GM12874 (cell line): Measurements from ENCODE around the gene NBPF4.
"Not testable (repeated sequence)": the region's sequence is repeated elsewhere in the genome, so short reads cannot be mapped to it uniquely, and the experiment has no call there.

Source experiments
- TF ChIP-seq, protein P1 (sequence below): IDR thresholded peaks from 2 replicates; pipeline ENCODE4 v1.5.1; 2011; ENCODE audit warnings: low read depth, mild to moderate bottlenecking, control low read depth, low read length, moderate library complexity; ENCODE audit not compliant: insufficient read depth

Gene NBPF4, protein sequence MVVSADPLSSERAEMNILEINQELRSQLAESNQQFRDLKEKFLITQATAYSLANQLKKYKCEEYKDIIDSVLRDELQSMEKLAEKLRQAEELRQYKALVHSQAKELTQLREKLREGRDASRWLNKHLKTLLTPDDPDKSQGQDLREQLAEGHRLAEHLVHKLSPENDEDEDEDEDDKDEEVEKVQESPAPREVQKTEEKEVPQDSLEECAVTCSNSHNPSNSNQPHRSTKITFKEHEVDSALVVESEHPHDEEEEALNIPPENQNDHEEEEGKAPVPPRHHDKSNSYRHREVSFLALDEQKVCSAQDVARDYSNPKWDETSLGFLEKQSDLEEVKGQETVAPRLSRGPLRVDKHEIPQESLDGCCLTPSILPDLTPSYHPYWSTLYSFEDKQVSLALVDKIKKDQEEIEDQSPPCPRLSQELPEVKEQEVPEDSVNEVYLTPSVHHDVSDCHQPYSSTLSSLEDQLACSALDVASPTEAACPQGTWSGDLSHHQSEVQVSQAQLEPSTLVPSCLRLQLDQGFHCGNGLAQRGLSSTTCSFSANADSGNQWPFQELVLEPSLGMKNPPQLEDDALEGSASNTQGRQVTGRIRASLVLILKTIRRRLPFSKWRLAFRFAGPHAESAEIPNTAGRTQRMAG

DNA sequence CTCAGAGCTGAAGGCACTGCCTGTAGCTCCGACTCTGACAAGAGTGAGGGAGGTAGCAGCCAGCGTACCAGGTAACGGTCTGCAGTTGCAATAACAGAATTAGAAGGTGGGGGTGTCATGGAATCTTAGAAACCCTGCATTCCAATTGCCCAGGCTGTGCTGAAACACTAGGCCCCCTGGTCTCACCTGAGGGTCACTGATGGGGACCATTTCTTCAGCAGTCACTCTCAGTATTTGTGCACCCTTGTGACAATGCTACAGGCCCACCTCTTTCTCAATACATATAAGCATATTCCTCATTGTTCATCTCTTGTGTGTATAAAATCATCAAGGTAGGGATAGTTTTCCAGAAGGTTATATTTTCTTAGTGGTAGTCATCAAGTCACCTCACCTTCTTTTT lies at the start of gene NBPF4:
NBPF4 (minus strand) TSS at position 101 of the 400 bp plus-strand sequence. CDS start 315 bp downstream, outside the sequence.
- TF ChIP-seq, protein P1, sequence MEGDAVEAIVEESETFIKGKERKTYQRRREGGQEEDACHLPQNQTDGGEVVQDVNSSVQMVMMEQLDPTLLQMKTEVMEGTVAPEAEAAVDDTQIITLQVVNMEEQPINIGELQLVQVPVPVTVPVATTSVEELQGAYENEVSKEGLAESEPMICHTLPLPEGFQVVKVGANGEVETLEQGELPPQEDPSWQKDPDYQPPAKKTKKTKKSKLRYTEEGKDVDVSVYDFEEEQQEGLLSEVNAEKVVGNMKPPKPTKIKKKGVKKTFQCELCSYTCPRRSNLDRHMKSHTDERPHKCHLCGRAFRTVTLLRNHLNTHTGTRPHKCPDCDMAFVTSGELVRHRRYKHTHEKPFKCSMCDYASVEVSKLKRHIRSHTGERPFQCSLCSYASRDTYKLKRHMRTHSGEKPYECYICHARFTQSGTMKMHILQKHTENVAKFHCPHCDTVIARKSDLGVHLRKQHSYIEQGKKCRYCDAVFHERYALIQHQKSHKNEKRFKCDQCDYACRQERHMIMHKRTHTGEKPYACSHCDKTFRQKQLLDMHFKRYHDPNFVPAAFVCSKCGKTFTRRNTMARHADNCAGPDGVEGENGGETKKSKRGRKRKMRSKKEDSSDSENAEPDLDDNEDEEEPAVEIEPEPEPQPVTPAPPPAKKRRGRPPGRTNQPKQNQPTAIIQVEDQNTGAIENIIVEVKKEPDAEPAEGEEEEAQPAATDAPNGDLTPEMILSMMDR, result not testable (repeated sequence)

DNA sequence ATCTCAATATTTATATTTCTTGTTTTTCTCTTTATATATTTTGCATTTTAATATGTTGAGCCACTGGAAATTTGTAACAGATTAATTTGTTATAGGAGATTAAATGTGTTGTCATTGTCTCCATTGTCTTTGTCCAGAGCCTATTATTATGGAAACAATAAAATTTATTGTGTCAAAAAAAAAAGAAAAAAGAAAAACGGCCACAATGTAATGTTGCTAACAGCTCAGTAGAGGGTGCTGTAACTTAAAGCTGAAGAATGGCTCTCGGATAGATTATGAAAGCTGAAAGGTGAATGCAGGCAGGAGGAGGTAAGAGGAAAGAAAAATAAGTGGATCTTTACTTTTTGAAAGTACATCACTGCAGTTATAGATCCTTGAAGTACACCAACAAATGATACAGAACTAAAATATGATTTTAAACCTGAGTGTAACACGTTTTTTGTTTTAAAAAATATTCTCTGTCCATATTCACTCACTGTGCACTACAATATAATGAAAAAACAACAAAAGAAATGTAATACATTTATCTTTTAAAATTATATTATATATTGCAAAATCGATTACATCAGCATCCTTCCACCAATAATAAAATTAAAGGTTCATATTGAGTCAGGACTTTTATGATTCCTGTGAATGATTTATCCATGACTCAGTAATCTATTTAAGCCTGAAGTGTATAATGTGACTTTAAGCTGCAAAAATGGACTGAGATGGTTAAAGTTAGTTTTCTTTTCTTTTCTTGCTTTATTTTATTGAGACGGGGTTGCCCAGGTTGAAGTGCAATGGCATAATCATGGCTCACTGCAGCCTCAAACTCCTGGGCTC lies 29.0 kb downstream of the NBPF4 start:
- TF ChIP-seq, protein P1, result peak; percentile 19; the same call in 1 of the 2 replicates

DNA sequence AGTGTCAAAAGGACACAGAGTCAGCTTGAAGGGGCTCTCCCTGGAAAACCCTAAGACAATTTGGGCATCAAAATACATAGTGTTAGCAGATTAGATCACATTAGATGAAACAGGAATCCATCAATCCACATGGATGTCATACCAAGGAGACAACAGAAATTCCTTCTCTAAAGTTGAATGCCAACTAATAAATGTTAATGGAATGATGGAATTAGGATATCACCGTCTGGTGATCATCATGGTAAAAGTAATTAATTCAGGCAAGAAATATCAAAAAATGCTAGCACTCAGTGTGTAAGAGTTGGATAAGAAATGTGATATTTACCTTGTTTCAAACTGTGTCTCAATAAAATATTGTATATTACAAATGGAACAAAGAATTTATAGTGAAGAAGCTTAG lies 32.9 kb downstream of the NBPF4 start:
- TF ChIP-seq, protein P1, result no peak

DNA sequence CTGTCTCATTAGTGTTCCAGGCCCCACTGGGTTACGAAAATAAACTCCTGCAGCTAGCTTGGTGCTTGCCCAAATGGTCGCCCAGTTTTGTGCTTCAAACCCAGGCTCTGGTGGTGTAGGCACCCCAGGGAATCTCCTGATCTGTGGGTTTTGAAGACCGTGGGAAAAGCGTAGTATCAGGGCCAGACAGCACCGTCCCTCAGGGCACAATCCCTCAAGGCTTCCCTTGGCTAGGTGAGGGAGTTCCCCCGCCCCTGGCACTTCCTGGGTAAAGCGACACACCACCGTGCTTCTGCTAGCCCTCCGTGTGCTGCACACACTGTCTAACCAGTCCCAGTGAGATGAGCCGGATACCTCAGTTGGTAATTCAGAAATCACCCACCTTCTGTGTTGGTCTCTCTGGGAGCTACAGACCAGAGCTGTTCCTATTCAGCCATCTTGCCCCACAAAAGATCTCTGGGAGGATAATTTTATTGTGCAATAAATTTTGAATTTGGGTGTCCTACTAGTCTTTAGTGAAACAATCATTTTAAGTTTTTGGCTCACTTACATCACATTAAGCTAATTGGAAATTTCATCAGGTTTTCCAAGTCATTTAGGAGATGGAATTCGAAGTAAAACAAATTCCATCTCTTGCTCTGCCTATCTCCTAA lies 34.3 kb downstream of the NBPF4 start:
- TF ChIP-seq, protein P1, result no peak

DNA sequence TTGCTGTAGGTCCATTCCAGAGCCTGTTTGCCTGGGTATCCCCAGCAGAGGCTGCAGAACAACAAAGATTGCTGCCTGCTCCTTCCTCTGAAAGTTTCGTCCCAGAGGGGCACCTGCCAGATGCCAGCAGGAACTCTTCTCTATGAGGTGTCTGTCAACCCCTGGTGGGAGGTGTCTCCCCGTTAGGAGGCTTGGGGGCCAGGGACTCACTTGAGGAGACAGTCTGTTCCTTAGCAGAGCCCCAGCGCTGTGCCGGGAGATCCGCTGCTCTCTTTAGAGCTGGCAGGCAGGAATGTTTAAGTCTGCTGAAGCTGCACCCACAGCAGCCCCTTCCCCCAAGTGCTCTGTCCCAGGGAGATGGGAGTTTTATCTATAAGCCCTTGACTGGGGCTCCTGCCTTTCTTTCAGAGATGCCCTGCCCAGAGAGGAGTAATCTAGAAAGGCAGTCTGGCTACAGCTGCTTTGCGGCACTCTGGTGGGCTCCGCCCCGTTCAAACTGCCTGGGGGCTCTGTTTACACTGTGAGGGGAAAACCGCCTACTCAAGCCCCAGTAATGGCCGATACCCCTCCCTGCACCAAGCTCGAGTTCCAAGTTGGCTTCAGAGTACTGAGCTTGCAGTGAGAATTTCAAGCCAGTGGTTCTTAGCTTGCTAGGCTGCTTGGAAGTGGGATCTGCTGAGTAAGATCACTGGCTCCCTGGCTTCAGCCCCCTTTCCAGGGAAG lies 35.0 kb downstream of the NBPF4 start:
- TF ChIP-seq, protein P1, result no peak

DNA sequence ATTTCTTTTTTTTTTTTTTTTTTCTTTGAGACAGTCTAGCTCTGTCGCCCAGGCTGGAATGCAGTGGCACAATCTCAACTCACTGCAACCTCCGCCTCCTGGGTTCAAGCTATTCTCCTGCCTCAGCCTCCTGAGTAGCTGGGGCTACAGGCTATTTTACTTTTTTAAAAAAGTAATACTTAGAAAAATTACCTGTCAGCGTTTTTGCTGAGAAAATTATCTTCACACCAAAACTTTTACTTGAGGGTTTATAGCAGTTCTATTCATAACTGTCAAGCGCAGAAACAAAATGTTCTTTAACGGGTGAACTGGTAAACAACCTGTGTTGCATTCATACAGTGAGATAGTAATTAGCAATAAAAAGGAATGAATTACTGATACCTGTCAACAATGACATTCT lies 42.2 kb downstream of the NBPF4 start:
- TF ChIP-seq, protein P1, result no peak
